Activated CD8-positive, alpha-beta memory T cell treated with anti-CD3 and anti-CD28 coated beads for 48 hours (primary cell): ENCODE results near the gene SNRNP40.

Experiments used
- DNase-seq, 3 experiments: peaks; one replicate each; pipeline ENCODE4 v3.0.0-alpha.2; 2020; ENCODE audit warnings: low read depth in 2 of 3, low spot score in 2 of 3

SNRNP40 gene

DNA sequence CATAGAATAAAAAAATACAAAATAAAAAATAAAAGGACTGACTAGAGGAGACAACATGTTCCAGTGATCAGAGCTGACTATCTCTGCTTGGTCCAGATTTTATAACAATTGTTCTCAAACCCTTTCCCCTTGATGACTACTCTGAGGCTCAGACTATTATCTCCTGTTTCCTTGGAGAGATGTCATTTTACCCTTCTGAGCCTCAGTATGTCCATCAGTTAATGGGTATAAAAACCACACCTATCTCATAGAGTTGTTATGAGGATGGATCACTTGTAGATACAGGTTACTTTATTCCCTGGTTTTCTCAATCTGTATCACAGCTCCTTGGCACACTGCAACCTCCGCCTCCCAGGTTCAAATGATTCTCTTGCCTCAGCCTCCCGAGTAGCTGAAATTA lies 63.9 kb downstream of the SNRNP40 start:
- no peak for DNase-seq

GRCh38 chr1:31231802-31232201 lies 64.8 kb downstream of the SNRNP40 start:
- DNase-seq: no peak

- no peak for DNase-seq
These were observed 66.2 kb downstream of the SNRNP40 start for GRCh38 chr1:31230378-31230777.

DNA sequence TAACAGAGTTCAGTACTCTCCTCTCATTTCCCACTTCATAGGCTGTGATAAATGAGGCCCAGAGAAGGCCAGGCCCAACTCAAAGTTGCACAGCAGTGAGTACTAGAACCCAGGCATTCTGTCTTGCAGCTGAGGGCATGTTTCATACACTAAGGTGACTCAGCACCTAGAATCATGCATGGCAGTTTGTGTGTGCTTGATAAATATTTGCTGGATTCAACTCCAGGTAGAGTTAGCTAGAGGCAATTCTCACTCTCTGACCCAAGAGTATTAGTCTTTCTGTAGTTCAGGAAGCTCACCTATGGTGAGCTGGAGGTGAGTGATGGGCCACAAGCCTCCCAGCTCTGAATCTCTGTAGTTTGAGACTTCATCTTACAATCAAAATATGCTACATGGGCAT lies 67.6 kb downstream of the SNRNP40 start:
- DNase-seq: no peak

DNA sequence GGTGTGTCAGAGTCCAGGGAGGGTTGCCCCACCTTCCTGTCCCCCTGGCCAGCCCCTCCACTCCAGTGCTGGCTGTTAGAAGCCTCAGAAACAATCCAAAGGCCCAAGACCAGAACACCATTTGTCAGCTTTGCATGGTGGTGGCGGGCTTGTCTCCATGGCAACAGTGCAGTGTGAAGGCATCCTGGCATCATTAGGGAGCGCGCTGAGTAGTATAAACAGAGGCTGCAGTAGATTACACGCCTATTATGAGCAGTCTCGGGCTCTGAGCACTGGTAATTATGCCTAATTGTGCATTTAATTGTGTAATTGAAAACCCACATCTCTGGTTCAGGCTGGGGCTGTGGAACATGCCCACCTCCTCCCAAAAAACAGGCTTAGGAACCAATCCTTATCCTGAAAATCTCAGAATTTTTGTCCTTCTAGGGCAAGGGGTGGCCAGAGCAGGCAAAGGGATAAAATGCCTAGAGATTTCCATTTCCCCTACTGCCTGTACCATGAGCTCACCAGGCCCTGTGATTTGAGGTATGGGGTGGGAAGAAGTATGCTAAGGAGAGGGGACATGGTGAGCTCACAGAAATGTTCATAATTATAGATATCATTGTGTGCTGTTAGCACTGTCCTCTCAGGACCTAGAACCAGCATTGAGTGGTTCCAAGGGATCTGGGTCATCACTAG lies 68.6 kb downstream of the SNRNP40 start:
- DNase-seq: no peak

- DNase-seq: no peak
These were observed 72.5 kb downstream of the SNRNP40 start for GRCh38 chr1:31224068-31224467.

DNA sequence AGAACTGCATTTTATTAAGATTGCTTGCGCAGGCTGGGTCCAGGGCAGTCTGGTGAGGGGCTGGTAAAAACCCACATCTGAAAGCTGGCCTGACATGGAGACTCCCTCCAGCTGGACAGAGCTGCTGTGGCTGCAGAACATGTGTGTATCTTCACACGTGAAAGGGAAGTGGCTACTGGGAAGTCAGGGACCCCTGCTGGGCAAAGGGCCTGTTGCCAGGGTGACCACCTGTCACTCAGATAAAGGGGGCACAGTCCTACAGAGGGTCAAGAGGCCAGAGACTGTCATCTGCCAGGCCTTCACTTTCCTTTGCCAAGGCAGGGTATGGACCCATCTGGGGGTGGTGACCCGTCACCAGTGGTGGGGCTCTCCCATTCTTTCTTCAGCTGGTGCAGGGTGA lies 74.4 kb downstream of the SNRNP40 start:
- DNase-seq: no peak

GRCh38 chr1:31221072-31221471 lies 75.5 kb downstream of the SNRNP40 start:
- DNase-seq: no peak

DNA sequence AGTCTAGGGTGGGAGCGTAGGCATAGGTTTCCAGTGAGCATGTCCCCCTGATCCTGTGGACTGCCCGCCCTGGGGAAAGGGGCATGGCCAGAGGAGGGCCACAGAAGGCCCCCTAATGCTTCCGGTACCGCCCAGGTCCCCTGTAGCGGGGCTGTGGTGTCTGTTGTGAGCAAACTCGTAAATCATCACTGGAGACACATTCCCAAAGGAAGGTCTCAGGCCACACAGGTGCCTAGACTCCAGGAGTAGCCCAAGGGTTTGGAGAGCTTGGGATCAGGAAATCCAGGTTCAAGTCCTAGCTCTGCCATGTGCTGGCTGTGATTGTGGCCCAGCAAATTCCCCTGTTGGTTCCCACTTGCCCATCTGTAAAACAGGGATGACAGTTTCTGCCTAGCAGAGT lies 77.1 kb downstream of the SNRNP40 start:
- no peak for DNase-seq

DNA sequence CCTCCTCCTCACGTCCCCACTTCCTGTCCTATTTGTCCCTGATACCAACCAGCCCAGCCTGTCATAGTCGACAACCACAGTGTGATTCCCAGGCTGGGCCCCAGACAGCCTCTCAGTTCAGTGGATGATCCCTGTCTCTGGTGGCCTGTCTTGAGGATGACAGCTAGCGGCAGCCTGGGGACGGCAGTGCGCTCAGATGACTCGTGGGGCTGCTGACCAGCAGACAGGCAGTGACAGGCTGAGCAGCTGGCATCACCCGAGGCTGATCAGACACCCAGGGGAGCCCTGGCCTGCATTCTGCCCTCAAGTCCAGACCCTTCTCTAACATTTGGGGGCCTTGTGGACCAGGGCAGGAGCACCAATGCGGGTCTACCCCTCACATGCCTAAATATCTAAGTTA lies 77.9 kb downstream of the SNRNP40 start:
- no peak for DNase-seq

DNA sequence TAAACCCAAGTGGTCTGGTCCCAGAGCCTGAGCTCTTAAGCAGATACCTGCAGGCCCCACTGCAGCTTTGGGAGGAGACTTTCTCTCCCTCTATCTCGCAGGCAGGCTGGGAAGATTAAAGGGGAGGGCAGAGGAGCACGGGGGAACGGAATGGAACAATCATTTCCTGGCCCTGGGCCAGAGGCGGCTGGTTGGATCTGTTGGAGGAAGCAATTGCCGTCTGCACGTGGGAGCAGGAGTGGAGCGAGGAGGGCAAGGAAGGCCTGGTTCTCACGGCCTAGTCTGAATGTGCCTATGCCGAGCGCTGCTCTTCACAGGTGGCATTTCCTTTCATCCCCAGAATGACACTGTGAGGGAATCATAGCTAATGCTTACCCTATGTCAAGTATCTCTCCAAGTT lies 80.6 kb downstream of the SNRNP40 start:
- no peak for DNase-seq

GRCh38 chr1:31215065-31215570 lies 81.5 kb downstream of the SNRNP40 start:
- no peak for DNase-seq

GRCh38 chr1:31214316-31215064 lies 82.1 kb downstream of the SNRNP40 start:
- no peak for DNase-seq
